Panc1 (cell line): ENCODE measurements around the gene KBTBD12. TPM values are rescaled to one million over a fixed set of nuclear protein-coding genes. Genes with fewer than 3 reads are reported as not detected.

Experiments
- ATAC-seq: fragments of 200-7000 bp; cut with Tn5 transposase; 2 replicates; pipeline ENCODE4 v1.9.1; 2020; ENCODE audit warnings: mild to moderate bottlenecking, moderate library complexity
- BruUV-seq: library from RNA; stranded (reverse); fragments of 400-500 nt; replicated peaks from 2 replicates; lab custom pipeline; 2021; lab: Mats Ljungman, UMichigan
- CTCF ChIA-PET: fragments of 300-600 bp; sonication (Branson Sonifier 250); formaldehyde crosslinking; loops from one replicate; lab custom pipeline; 2022; ENCODE audit warnings: antibody characterized with exemption; lab: Charles Lee
- POLR2A ChIA-PET: fragments of 300-600 bp; sonication (Branson Sonifier 250); formaldehyde crosslinking; loops from one replicate; lab custom pipeline; 2022; ENCODE audit warnings: antibody characterized with exemption; lab: Charles Lee
- DNase-seq: peaks from one replicate; pipeline ENCODE4 v3.0.0-alpha.2; 2010; ENCODE audit warnings: low read depth, low spot score
- H3K27ac ChIP-seq: 2 replicates; pipeline ENCODE4 v1.5.1; 2011; ENCODE audit warnings: mild to moderate bottlenecking, low read length, inconsistent platforms
- H3K27me3 ChIP-seq: fragments of 200-500 bp; sonication (Bioruptor generic); 2 replicates; pipeline ENCODE4 v1.6.0; 2014; ENCODE audit warnings: low read length, inconsistent platforms; ENCODE audit not compliant: control insufficient read depth, insufficient read depth
- H3K36me3 ChIP-seq: fragments of 200-500 bp; sonication (Bioruptor generic); 2 replicates; pipeline ENCODE4 v1.5.1; 2014; ENCODE audit warnings: inconsistent platforms, mild to moderate bottlenecking, low read length, moderate library complexity; ENCODE audit not compliant: control insufficient read depth, insufficient read depth
- H3K4me1 ChIP-seq: 2 replicates; pipeline ENCODE4 v1.5.1; 2011; ENCODE audit warnings: inconsistent platforms, mild to moderate bottlenecking, low read length, moderate library complexity; ENCODE audit not compliant: control insufficient read depth, insufficient read depth
- H3K4me3 ChIP-seq, 2 experiments: 2 replicates each; pipeline ENCODE4 v1.5.1; 2011 to 2012; ENCODE audit warnings: low read depth in 2 of 2, low read length in 2 of 2, mild to moderate bottlenecking in 2 of 2, inconsistent platforms in 1 of 2, moderate library complexity in 1 of 2
- H3K9me3 ChIP-seq: fragments of 200-500 bp; sonication (Bioruptor generic); 2 replicates; pipeline ENCODE4 v1.5.1; 2014; ENCODE audit warnings: low read depth, mild to moderate bottlenecking, inconsistent platforms, low read length, moderate library complexity; ENCODE audit not compliant: control insufficient read depth, insufficient read depth
- CTCF ChIP-seq: fragments of 450-650 bp; IDR thresholded peaks from 2 replicates; pipeline ENCODE4 v1.5.1; 2017; ENCODE audit warnings: mild to moderate bottlenecking
- POLR2AphosphoS5 ChIP-seq: IDR thresholded peaks from 2 replicates; pipeline ENCODE4 v1.6.1; 2012; ENCODE audit warnings: mild to moderate bottlenecking, low read depth, low read length, moderate library complexity
- SIN3A ChIP-seq: IDR thresholded peaks from 2 replicates; pipeline ENCODE4 v1.6.1; 2012; ENCODE audit warnings: low read depth, mild to moderate bottlenecking, low read length, moderate library complexity, borderline replicate concordance; ENCODE audit not compliant: insufficient read depth
- TCF7L2 ChIP-seq: IDR thresholded peaks from 2 replicates; pipeline ENCODE4 v1.6.1; 2011; ENCODE audit warnings: mild to moderate bottlenecking, low read depth, low read length, inconsistent platforms
- in situ Hi-C: cut with HindIII; loops from 2 replicates; pipeline ENCODE4 v1.10.0; 2016; ENCODE audit warnings: low sequenced_read_pairs, low pct_unique_long_range_greater_than_20kb
- intact Hi-C: fragments of 100-400 bp; cut with micrococcal nuclease; formaldehyde crosslinking; loops from one replicate; pipeline ENCODE4 v1.10.0; 2022; ENCODE audit not compliant: unreplicated experiment
- total RNA-seq: library from RNA; stranded (reverse); gene quantifications from one replicate; pipeline ENCODE4 v1.2.1, GENCODE V29; 2021; ENCODE audit not compliant: unreplicated experiment
- TF ChIP-seq, protein P1 (sequence below), 2 experiments: IDR thresholded peaks; 2 replicates each; pipeline ENCODE4 v1.6.1; 2011 to 2012; ENCODE audit warnings: low read depth in 2 of 2, control low read depth in 1 of 2, low read length in 1 of 2, mild to moderate bottlenecking in 1 of 2, moderate library complexity in 1 of 2; ENCODE audit not compliant: insufficient read depth in 1 of 2

The KBTBD12 gene
- total RNA-seq, 1 experiment from 2014 or later = 0.28 TPM

DNA sequence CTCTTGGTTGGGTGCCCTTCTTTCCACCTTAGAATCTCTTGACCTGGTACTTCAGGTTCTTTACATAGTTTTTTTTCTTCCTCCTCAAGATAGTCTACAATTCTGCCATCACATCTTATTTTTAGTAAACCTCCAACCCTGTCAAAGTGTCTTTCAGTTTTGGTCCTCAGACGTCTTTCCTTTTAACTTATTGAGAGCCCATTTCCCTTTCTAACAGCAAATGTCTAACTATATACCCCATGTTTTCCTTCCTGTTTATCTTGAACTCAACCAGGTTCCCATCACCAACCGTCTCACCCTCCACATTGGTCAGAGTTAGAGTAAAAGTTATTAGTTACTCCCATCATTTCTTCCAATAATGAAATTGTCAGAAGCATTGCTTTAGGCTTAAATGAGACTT is 10.4 kb downstream of the KBTBD12 start:
- in situ Hi-C loops = no loop called here
- Histone ChIP-seq H3K27me3 (peaks cover 51% of the 10 kb centered on the region), H3K27ac (no peak overlapping the region), H3K9me3 (no peaks in the 10 kb centered on the region), H3K4me1 (no peaks in the 10 kb centered on the region), H3K36me3 (no peaks in the 10 kb centered on the region), H3K4me3 (no peak overlapping the region)
- intact Hi-C loops = no loop called here
- ChIA-PET POLR2A (no interaction called here), CTCF (no interaction called here)
- DNase-seq (no peak), ATAC-seq (no peak)
- no TSS peak for BruUV-seq
- TF ChIP-seq CTCF = no peak
- TF ChIP-seq, protein P1, sequence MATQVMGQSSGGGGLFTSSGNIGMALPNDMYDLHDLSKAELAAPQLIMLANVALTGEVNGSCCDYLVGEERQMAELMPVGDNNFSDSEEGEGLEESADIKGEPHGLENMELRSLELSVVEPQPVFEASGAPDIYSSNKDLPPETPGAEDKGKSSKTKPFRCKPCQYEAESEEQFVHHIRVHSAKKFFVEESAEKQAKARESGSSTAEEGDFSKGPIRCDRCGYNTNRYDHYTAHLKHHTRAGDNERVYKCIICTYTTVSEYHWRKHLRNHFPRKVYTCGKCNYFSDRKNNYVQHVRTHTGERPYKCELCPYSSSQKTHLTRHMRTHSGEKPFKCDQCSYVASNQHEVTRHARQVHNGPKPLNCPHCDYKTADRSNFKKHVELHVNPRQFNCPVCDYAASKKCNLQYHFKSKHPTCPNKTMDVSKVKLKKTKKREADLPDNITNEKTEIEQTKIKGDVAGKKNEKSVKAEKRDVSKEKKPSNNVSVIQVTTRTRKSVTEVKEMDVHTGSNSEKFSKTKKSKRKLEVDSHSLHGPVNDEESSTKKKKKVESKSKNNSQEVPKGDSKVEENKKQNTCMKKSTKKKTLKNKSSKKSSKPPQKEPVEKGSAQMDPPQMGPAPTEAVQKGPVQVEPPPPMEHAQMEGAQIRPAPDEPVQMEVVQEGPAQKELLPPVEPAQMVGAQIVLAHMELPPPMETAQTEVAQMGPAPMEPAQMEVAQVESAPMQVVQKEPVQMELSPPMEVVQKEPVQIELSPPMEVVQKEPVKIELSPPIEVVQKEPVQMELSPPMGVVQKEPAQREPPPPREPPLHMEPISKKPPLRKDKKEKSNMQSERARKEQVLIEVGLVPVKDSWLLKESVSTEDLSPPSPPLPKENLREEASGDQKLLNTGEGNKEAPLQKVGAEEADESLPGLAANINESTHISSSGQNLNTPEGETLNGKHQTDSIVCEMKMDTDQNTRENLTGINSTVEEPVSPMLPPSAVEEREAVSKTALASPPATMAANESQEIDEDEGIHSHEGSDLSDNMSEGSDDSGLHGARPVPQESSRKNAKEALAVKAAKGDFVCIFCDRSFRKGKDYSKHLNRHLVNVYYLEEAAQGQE (IDR thresholded peaks at IDR 0.05; ENCODE audit: insufficient read depth in 1 of 2, low read depth in 2 of 2, low read length in 1 of 2) = no peak
- no peak for TF ChIP-seq SIN3A
- no peak for TF ChIP-seq POLR2AphosphoS5
- no peak for TF ChIP-seq TCF7L2

DNA sequence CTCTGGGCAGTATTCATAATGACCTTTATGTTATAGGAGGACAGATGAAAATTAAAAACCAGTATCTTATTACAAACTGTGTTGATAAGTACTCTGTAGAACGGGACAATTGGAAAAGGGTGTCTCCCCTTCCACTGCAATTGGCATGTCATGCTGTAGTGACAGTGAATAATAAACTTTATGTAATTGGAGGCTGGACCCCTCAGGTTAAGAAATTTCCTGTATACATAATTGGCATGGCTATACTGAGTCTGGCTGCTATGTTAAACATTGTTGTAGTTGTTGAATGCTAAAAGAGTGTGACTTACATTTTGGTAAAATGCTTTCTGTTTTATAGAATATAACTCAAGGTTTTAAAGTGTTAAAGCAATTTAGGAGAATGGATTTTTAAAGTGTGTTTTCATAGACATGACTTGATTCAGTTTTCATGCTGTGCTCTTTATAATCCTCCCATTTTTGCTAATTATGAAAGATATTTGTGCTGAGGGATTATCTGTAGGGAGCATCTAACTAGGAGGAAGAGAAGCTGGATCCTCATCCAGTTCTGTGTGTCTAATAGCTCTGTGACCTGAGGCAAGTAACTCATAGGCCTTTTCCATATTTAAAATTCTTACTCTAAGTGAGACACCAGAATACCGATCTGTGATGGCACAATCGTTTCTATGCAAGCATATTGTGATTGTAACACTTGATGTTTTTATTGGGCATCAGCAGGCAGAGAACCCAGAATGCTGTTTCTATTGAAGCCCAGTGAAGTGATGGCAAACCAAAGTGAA is 13.0 kb downstream of the KBTBD12 start:
- peaks cover 40% of the 10 kb centered on the region for H3K27me3 ChIP-seq
- no peaks in the 10 kb centered on the region for H3K36me3 ChIP-seq
- H3K9me3 ChIP-seq = no peaks in the 10 kb centered on the region
- in situ Hi-C loops = no loop called here
- ChIA-PET CTCF (no interaction called here), POLR2A (no interaction called here)
- intact Hi-C loops = no loop called here
- BruUV-seq = no TSS peak
- ATAC-seq = no peak
- no peak overlapping the region for H3K27ac ChIP-seq
- H3K4me1 ChIP-seq = no peaks in the 10 kb centered on the region
- no peak overlapping the region for H3K4me3 ChIP-seq
- DNase-seq = no peak
- TF ChIP-seq TCF7L2 (no peak), SIN3A (no peak), POLR2AphosphoS5 (no peak), CTCF (no peak)
- TF ChIP-seq, protein P1 (IDR thresholded peaks at IDR 0.05; ENCODE audit: insufficient read depth in 1 of 2, low read depth in 2 of 2, low read length in 1 of 2) = no peak
